Osteoblast (primary cell): Measurements from ENCODE around the gene MCHR1. TPM values are rescaled to one million over a fixed set of nuclear protein-coding genes. Genes with fewer than 3 reads are reported as not detected.

Source experiments
- DNase-seq: peaks from one replicate; pipeline ENCODE4 v3.0.0; 2011; ENCODE audit warnings: low spot score, mixed read lengths; ENCODE audit not compliant: insufficient read length; ENCODE audit errors: missing footprints
- H2AFZ ChIP-seq: 2 replicates; pipeline ENCODE4 v1.6.0; 2011; ENCODE audit warnings: mild to moderate bottlenecking, low read length
- H3K27ac ChIP-seq: 2 replicates; pipeline ENCODE4 v1.5.1; 2011; ENCODE audit warnings: mild to moderate bottlenecking, low read depth, low read length, moderate library complexity
- H3K27me3 ChIP-seq: 2 replicates; pipeline ENCODE4 v1.6.0; 2012; ENCODE audit warnings: mild to moderate bottlenecking, control low read depth, inconsistent platforms, low read length, moderate library complexity; ENCODE audit not compliant: insufficient read depth
- H3K36me3 ChIP-seq: 2 replicates; pipeline ENCODE4 v1.5.1; 2011; ENCODE audit warnings: mild to moderate bottlenecking, low read length, control low read depth, moderate library complexity; ENCODE audit not compliant: insufficient read depth
- H3K4me1 ChIP-seq: 2 replicates; pipeline ENCODE4 v1.5.1; 2011; ENCODE audit warnings: mild to moderate bottlenecking, low read length, control low read depth, moderate library complexity; ENCODE audit not compliant: insufficient read depth
- H3K4me2 ChIP-seq: 2 replicates; pipeline ENCODE4 v1.6.0; 2011; ENCODE audit warnings: mild to moderate bottlenecking, low read length; ENCODE audit not compliant: insufficient read depth
- H3K4me3 ChIP-seq: fragments of 200-600 bp; sonication (generic); 3 replicates; pipeline ENCODE4 v1.5.1; 2012; ENCODE audit warnings: mild to moderate bottlenecking, low read length, inconsistent platforms; ENCODE audit not compliant: insufficient read depth
- H3K79me2 ChIP-seq: 2 replicates; pipeline ENCODE4 v1.6.0; 2012; ENCODE audit warnings: mild to moderate bottlenecking, low read length, control low read depth, inconsistent platforms; ENCODE audit not compliant: insufficient read depth
- H3K9me3 ChIP-seq: 2 replicates; pipeline ENCODE4 v1.5.1; 2011; ENCODE audit warnings: low read depth, low read length, control low read depth
- H4K20me1 ChIP-seq: 2 replicates; pipeline ENCODE4 v1.6.0; 2012; ENCODE audit warnings: mild to moderate bottlenecking, low read length, control low read depth; ENCODE audit not compliant: insufficient read depth
- CTCF ChIP-seq: IDR thresholded peaks from 2 replicates; pipeline ENCODE4 v1.5.1; 2011; ENCODE audit warnings: mild to moderate bottlenecking, low read depth, low read length, moderate library complexity; ENCODE audit errors: extremely low read depth
- total RNA-seq: library from RNA; depleted of rRNA; stranded (reverse); fragments of >200 nt; gene quantifications from 2 replicates; pipeline ENCODE4 v1.2.3, GENCODE V29; 2012

The MCHR1 gene
- total RNA-seq, 1 donor: not detected

DNA sequence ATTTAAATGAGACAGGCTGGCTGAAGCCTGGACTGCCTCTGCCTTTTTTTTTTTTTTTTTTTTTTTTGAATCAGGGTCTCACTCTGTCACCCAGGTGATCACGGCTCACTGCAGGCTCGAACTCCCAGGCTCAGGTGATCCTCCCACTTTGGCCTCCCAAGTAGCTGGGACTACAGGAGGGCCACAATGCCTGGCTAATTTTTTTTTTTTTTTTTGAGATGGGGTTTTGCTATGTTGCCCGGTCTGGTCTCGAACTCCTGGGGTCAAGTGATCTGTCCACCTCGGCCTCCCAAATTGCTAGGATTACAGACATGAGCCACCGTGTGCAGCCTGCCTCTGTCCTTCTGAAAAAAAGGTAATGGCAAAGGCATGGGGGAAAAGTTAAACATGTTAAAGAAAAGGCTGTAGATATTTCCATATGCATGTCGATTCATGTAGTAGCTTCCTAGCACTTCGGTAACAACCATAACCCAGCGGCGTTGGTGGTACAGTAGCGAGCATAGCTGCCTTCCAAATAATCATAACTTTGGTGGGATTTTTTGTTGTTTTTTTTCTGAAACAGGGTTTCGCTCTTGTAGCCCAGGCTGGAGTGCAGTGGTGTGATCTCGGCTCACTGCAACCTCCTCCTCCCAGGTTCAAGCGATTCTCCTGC is 48.8 kb downstream of the MCHR1 start:
- no peak overlapping the region for H3K4me2 ChIP-seq
- no peaks in the 10 kb centered on the region for H3K4me1 ChIP-seq
- no peaks in the 10 kb centered on the region for H3K79me2 ChIP-seq
- no peaks in the 10 kb centered on the region for H3K27me3 ChIP-seq
- no peaks in the 10 kb centered on the region for H3K9me3 ChIP-seq
- H4K20me1 ChIP-seq: no peaks in the 10 kb centered on the region
- no peak for DNase-seq
- no peak for TF ChIP-seq CTCF
- no peaks in the 10 kb centered on the region for H3K36me3 ChIP-seq
- no peak overlapping the region for H3K4me3 ChIP-seq
- H3K27ac ChIP-seq: no peak overlapping the region
- H2AFZ ChIP-seq: no peak overlapping the region

DNA sequence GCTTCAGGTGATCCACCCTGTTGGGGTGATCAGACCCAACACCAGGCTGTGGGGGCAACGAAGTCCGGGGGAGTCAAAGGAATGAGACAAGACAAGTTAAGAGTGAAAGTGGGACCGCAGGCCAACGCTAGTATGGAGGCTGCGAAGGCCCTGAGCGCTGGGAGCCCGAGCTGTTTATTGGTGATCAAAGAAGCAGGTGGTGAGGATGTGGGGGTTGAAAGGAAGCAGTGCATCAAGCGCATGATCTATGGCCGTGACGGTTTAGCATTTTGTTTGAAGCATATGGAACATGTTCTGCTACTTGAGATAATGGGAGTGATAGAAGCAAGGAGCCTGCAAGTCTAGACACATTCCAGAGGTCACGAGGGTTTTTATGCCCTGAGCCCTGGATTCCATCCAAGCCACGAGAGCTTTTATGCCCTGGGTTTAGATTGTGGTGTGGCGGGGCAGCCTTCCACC is 49.5 kb downstream of the MCHR1 start:
- H4K20me1 ChIP-seq: no peaks in the 10 kb centered on the region
- H3K79me2 ChIP-seq: no peaks in the 10 kb centered on the region
- DNase-seq: no peak
- H3K4me3 ChIP-seq: no peak overlapping the region
- H3K27me3 ChIP-seq: no peaks in the 10 kb centered on the region
- no peaks in the 10 kb centered on the region for H3K9me3 ChIP-seq
- H3K4me2 ChIP-seq: no peak overlapping the region
- H3K36me3 ChIP-seq: no peaks in the 10 kb centered on the region
- H3K4me1 ChIP-seq: no peaks in the 10 kb centered on the region
- no peak for TF ChIP-seq CTCF
- no peak overlapping the region for H3K27ac ChIP-seq
- H2AFZ ChIP-seq: no peak overlapping the region

GRCh38 chr22:40729284-40729683 is 50.0 kb downstream of the MCHR1 start:
- Histone ChIP-seq H3K36me3 (no peaks in the 10 kb centered on the region), H3K4me2 (no peak overlapping the region), H3K79me2 (no peaks in the 10 kb centered on the region), H3K27me3 (no peaks in the 10 kb centered on the region), H2AFZ (no peak overlapping the region), H3K4me1 (no peaks in the 10 kb centered on the region), H3K4me3 (no peak overlapping the region), H3K9me3 (no peaks in the 10 kb centered on the region), H3K27ac (no peak overlapping the region), H4K20me1 (no peaks in the 10 kb centered on the region)
- TF ChIP-seq CTCF: no peak
- DNase-seq: no peak

Other genes starting within 250 kb of the MCHR1 start
- 29.8 and 34.0 TPM in 2 replicates for gene MRTFA, start 42.8 kb upstream of the MCHR1 start, total RNA-seq
- gene SLC25A17, start 139.9 kb downstream of the MCHR1 start, total RNA-seq: 16.3 and 17.7 TPM in 2 replicates
- 231 and 249 TPM in 2 replicates for gene ST13, start 177.2 kb downstream of the MCHR1 start, total RNA-seq
- 15.6 and 17.7 TPM in 2 replicates for gene XPNPEP3, start 177.7 kb downstream of the MCHR1 start, total RNA-seq
- gene DNAJB7, start 182.6 kb downstream of the MCHR1 start, total RNA-seq: not detected in 2 replicates